Chondrocyte (in vitro differentiated cells): ENCODE data around the gene UGDH. TPM values are rescaled to one million over a fixed set of nuclear protein-coding genes. Genes with fewer than 3 reads are reported as not detected.

Experiments used
- DNase-seq: peaks from one replicate; pipeline ENCODE4 v3.0.0; 2021; ENCODE audit warnings: mixed read lengths, low spot score
- H3K27ac Mint-ChIP-seq: one replicate; pipeline ENCODE4 v1.8.0; 2021; ENCODE audit warnings: mild to moderate bottlenecking, moderate library complexity, mixed read lengths; ENCODE audit not compliant: unreplicated experiment
- H3K27me3 Mint-ChIP-seq: 2 replicates; pipeline ENCODE4 v1.8.0; 2021; ENCODE audit warnings: low read depth, mixed read lengths
- H3K36me3 Mint-ChIP-seq: 2 replicates; pipeline ENCODE4 v1.8.0; 2021; ENCODE audit warnings: low read depth, mixed read lengths
- H3K4me1 Mint-ChIP-seq: 2 replicates; pipeline ENCODE4 v1.8.0; 2021; ENCODE audit warnings: low read depth, mild to moderate bottlenecking, mixed read lengths
- H3K4me3 Mint-ChIP-seq: one replicate; pipeline ENCODE4 v1.8.0; 2021; ENCODE audit warnings: mild to moderate bottlenecking, moderate library complexity, mixed read lengths; ENCODE audit not compliant: unreplicated experiment
- H3K9me3 Mint-ChIP-seq: 2 replicates; pipeline ENCODE4 v1.8.0; 2021; ENCODE audit warnings: low read depth, mixed read lengths
- total RNA-seq: library from RNA; stranded (reverse); gene quantifications from 3 replicates; pipeline ENCODE4 v1.2.1, GENCODE V29; 2021
- TF ChIP-seq, protein P1 (sequence below): fragments of 200-600 bp; sonication (generic); IDR thresholded peaks from 2 replicates; pipeline ENCODE4 v1.5.0; 2021; ENCODE audit warnings: antibody characterized with exemption, mild to moderate bottlenecking, moderate library complexity

Gene UGDH
- total RNA-seq, 1 donor from 2014 or later = 151 TPM

DNA sequence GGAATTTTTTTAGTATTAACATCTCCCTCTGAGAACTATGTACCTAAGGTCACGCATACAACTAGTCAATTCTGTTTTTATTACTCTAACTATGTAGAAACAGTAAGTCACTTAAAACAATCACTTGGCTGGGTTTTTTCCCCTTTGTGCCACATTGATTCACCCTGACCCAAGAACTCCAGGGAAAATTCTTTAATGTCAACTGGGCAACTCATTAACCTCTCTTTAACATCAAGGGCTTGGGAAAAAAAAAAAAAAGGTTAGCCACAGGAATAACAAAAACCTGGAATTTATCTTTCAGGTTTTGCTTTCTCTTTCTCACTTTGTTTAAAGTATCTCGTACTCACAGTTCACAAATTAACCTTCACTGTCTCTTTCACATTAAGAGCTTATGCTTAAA lies 76.6 kb downstream of the UGDH start:
- H3K9me3 Mint-ChIP-seq = no peaks in the 10 kb centered on the region
- peaks cover 41% of the 10 kb centered on the region for H3K36me3 Mint-ChIP-seq
- no peak overlapping the region for H3K4me3 Mint-ChIP-seq
- H3K4me1 Mint-ChIP-seq = peaks cover 3% of the 10 kb centered on the region
- peak overlapping the region; percentile 49 for H3K27ac Mint-ChIP-seq
- no peaks in the 10 kb centered on the region for H3K27me3 Mint-ChIP-seq
- TF ChIP-seq, protein P1, sequence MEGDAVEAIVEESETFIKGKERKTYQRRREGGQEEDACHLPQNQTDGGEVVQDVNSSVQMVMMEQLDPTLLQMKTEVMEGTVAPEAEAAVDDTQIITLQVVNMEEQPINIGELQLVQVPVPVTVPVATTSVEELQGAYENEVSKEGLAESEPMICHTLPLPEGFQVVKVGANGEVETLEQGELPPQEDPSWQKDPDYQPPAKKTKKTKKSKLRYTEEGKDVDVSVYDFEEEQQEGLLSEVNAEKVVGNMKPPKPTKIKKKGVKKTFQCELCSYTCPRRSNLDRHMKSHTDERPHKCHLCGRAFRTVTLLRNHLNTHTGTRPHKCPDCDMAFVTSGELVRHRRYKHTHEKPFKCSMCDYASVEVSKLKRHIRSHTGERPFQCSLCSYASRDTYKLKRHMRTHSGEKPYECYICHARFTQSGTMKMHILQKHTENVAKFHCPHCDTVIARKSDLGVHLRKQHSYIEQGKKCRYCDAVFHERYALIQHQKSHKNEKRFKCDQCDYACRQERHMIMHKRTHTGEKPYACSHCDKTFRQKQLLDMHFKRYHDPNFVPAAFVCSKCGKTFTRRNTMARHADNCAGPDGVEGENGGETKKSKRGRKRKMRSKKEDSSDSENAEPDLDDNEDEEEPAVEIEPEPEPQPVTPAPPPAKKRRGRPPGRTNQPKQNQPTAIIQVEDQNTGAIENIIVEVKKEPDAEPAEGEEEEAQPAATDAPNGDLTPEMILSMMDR = no peak
- DNase-seq = no peak

Other genes with a start within 250 kb of the UGDH start
- gene RFC1, start 161.1 kb downstream of the UGDH start, total RNA-seq = 43.9 to 46.8 TPM (median 46.0 TPM) in 3 replicates
- gene KLB, start 120.5 kb downstream of the UGDH start, total RNA-seq = not detected in 3 replicates
- gene RPL9, start 68.5 kb downstream of the UGDH start, total RNA-seq = 809 to 831 TPM (median 822 TPM) in 3 replicates
- 6.5 to 8.4 TPM (median 6.8 TPM) in 3 replicates for gene LIAS, start 68.4 kb downstream of the UGDH start, total RNA-seq
- gene SMIM14, start 111.4 kb upstream of the UGDH start, total RNA-seq = 42.6 to 54.2 TPM (median 46.9 TPM) in 3 replicates
- gene UBE2K, start 170.7 kb upstream of the UGDH start, total RNA-seq = 73.7 to 87.5 TPM (median 84.4 TPM) in 3 replicates